ENCODE measurements around the gene KLRC4.

DNA sequence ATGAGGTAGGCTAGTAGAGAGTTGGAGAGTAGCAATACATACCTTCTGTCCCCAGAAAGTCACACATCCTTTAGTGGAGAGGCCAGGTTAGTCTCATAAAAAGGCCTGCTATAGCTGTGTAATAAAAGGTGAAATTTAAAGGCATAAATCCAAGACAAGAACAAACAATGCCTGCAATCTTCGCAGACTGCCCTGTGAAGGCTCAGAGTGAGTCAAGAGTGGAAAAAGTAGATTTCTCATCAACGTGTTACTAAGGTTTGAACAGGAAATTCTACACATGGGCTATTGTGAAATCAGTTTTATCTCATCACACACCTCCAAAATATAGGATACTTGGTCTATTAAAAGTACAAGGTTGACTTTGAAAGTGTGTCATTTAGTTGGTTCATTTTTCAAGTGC lies 43.6 kb upstream of the KLRC4 start, which contains the start of gene KLRC1:
- TF ChIP-seq, protein P1, sequence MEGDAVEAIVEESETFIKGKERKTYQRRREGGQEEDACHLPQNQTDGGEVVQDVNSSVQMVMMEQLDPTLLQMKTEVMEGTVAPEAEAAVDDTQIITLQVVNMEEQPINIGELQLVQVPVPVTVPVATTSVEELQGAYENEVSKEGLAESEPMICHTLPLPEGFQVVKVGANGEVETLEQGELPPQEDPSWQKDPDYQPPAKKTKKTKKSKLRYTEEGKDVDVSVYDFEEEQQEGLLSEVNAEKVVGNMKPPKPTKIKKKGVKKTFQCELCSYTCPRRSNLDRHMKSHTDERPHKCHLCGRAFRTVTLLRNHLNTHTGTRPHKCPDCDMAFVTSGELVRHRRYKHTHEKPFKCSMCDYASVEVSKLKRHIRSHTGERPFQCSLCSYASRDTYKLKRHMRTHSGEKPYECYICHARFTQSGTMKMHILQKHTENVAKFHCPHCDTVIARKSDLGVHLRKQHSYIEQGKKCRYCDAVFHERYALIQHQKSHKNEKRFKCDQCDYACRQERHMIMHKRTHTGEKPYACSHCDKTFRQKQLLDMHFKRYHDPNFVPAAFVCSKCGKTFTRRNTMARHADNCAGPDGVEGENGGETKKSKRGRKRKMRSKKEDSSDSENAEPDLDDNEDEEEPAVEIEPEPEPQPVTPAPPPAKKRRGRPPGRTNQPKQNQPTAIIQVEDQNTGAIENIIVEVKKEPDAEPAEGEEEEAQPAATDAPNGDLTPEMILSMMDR (conservative IDR thresholded peaks at IDR 0.05; ENCODE audit: low read depth in 2 of 2): no peak
- TF ChIP-seq, protein P2, sequence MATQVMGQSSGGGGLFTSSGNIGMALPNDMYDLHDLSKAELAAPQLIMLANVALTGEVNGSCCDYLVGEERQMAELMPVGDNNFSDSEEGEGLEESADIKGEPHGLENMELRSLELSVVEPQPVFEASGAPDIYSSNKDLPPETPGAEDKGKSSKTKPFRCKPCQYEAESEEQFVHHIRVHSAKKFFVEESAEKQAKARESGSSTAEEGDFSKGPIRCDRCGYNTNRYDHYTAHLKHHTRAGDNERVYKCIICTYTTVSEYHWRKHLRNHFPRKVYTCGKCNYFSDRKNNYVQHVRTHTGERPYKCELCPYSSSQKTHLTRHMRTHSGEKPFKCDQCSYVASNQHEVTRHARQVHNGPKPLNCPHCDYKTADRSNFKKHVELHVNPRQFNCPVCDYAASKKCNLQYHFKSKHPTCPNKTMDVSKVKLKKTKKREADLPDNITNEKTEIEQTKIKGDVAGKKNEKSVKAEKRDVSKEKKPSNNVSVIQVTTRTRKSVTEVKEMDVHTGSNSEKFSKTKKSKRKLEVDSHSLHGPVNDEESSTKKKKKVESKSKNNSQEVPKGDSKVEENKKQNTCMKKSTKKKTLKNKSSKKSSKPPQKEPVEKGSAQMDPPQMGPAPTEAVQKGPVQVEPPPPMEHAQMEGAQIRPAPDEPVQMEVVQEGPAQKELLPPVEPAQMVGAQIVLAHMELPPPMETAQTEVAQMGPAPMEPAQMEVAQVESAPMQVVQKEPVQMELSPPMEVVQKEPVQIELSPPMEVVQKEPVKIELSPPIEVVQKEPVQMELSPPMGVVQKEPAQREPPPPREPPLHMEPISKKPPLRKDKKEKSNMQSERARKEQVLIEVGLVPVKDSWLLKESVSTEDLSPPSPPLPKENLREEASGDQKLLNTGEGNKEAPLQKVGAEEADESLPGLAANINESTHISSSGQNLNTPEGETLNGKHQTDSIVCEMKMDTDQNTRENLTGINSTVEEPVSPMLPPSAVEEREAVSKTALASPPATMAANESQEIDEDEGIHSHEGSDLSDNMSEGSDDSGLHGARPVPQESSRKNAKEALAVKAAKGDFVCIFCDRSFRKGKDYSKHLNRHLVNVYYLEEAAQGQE (IDR thresholded peaks at IDR 0.05; ENCODE audit: unreplicated experiment): no peak
- TF ChIP-seq JUNB (IDR thresholded peaks at IDR 0.05; ENCODE audit: unreplicated experiment) (no peak), CREB1 (CRISPR knock-in tag; IDR thresholded peaks at IDR 0.05; ENCODE audit: low read depth) (no peak), POLR2AphosphoS5 (IDR thresholded peaks at IDR 0.05; ENCODE audit: low read depth) (no peak), NANOG (IDR thresholded peaks at IDR 0.05; ENCODE audit: borderline replicate concordance) (no peak), EZH2 (IDR thresholded peaks at IDR 0.05; ENCODE audit: low read depth, unreplicated experiment) (no peak), EZH2phosphoT487 (IDR thresholded peaks at IDR 0.05; ENCODE audit: unreplicated experiment) (no peak)

Data from GM23338 (cell line).